PFSK-1 (cell line): ENCODE results near the gene CLK1.

Experiments
- POLR2AphosphoS5 ChIP-seq: IDR thresholded peaks from 2 replicates; pipeline ENCODE4 v1.6.1; 2012; ENCODE audit warnings: low read depth, mild to moderate bottlenecking, control low read depth, low read length, moderate library complexity
- SIN3A ChIP-seq: IDR thresholded peaks from 2 replicates; pipeline ENCODE4 v1.6.1; 2012; ENCODE audit warnings: mild to moderate bottlenecking, low read length, moderate library complexity, borderline replicate concordance; ENCODE audit not compliant: insufficient read depth
- TAF1 ChIP-seq: IDR thresholded peaks from 2 replicates; pipeline ENCODE4 v1.6.1; 2012; ENCODE audit warnings: low read length, control low read depth, borderline replicate concordance; ENCODE audit not compliant: insufficient read depth
- TF ChIP-seq, protein P1 (sequence below), 2 experiments: IDR thresholded peaks; 2 replicates each; pipeline versions ENCODE4 v1.6.1 to v1.8.0; 2011 to 2012; ENCODE audit warnings: low read depth in 2 of 2, low read length in 2 of 2, control low read depth in 1 of 2, inconsistent platforms in 1 of 2, mild to moderate bottlenecking in 1 of 2, moderate library complexity in 1 of 2; ENCODE audit not compliant: insufficient read depth in 1 of 2

DNA sequence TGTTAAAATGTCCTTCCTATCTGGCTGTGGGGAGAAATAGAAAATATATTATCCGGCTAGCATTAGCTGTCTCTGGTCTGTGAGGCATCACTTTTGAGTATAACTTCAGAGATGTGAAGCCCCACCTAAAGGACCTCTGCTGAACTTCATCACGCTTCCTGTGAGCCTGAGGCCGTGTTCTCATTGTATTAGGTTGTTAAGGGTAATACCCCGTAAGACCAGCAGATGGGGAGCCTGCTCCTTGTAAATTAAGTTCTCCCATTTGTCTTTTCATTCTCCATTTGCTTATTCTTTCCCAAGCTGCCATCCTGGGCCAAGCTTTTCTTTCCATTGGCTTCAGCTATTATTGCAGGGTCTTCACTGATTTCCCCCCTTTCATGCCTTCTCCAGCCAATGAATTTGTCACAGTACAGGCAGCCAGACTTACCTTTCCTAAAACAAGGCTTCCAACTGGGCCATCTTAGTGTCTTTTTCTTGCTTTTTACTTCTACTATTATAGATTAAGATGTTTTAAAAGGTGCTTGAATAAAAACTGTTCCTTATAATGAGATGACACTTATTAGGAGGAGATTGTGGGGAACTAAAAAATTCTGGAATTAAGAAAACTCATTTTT is 37.1 kb upstream of the CLK1 start:
- TF ChIP-seq, protein P1, sequence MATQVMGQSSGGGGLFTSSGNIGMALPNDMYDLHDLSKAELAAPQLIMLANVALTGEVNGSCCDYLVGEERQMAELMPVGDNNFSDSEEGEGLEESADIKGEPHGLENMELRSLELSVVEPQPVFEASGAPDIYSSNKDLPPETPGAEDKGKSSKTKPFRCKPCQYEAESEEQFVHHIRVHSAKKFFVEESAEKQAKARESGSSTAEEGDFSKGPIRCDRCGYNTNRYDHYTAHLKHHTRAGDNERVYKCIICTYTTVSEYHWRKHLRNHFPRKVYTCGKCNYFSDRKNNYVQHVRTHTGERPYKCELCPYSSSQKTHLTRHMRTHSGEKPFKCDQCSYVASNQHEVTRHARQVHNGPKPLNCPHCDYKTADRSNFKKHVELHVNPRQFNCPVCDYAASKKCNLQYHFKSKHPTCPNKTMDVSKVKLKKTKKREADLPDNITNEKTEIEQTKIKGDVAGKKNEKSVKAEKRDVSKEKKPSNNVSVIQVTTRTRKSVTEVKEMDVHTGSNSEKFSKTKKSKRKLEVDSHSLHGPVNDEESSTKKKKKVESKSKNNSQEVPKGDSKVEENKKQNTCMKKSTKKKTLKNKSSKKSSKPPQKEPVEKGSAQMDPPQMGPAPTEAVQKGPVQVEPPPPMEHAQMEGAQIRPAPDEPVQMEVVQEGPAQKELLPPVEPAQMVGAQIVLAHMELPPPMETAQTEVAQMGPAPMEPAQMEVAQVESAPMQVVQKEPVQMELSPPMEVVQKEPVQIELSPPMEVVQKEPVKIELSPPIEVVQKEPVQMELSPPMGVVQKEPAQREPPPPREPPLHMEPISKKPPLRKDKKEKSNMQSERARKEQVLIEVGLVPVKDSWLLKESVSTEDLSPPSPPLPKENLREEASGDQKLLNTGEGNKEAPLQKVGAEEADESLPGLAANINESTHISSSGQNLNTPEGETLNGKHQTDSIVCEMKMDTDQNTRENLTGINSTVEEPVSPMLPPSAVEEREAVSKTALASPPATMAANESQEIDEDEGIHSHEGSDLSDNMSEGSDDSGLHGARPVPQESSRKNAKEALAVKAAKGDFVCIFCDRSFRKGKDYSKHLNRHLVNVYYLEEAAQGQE (IDR thresholded peaks at IDR 0.05; ENCODE audit: insufficient read depth in 1 of 2, low read depth in 2 of 2, low read length in 2 of 2): no peak
- no peak for TF ChIP-seq POLR2AphosphoS5
- TF ChIP-seq SIN3A: no peak
- TF ChIP-seq TAF1: no peak
